Muscle of back (tissue), 11 donors: ENCODE data around the gene TJAP1. TPM values are rescaled to one million over a fixed set of nuclear protein-coding genes. Genes with fewer than 3 reads are reported as not detected.
"Not testable (repeated sequence)": the region's sequence is repeated elsewhere in the genome, so short reads cannot be mapped to it uniquely, and the experiment has no call there.

Experiments
- DNase-seq, 3 donors: peaks; one replicate each; pipeline versions ENCODE4 v3.0.0 to v3.0.0-alpha.2; 2013
- polyA plus RNA-seq, 10 donors: library from polyadenylated mRNA; unstranded; fragments of 120-200 nt; gene quantifications; one replicate each; pipeline ENCODE4 v1.2.1, GENCODE V29; 2013; ENCODE audit not compliant: insufficient read length in 10 of 10

TJAP1 gene
- polyA plus RNA-seq, 10 donors: 17.8 to 35.8 (median 25.1) TPM

- no peak for DNase-seq
These were observed 45.9 kb downstream of the TJAP1 start for GRCh38 chr6:43523284-43523683.

GRCh38 chr6:43524483-43524961 is 47.2 kb downstream of the TJAP1 start:
- DNase-seq: no peak

GRCh38 chr6:43532201-43532600 is 54.8 kb downstream of the TJAP1 start:
- no peak for DNase-seq

GRCh38 chr6:43538986-43539385 is 61.6 kb downstream of the TJAP1 start:
- DNase-seq: not testable (repeated sequence)

- not testable (repeated sequence) for DNase-seq
These were observed 62.0 kb downstream of the TJAP1 start for GRCh38 chr6:43539409-43539808.

GRCh38 chr6:43540507-43540906 is 63.1 kb downstream of the TJAP1 start:
- DNase-seq: no peak

GRCh38 chr6:43541774-43542471 is 64.6 kb downstream of the TJAP1 start:
- DNase-seq: no peak

GRCh38 chr6:43544461-43544860 is 67.1 kb downstream of the TJAP1 start:
- no peak for DNase-seq

GRCh38 chr6:43547222-43547621 is 69.9 kb downstream of the TJAP1 start:
- DNase-seq: no peak

Other genes starting within 250 kb of the TJAP1 start
- 10 to 100 TPM; 12.5 to 36.1 (median 17.7) TPM for gene DNPH1, start 248.1 kb upstream of the TJAP1 start, polyA plus RNA-seq
- under 1 TPM in 9 of 10 donors, not detected in 1; 0.03 to 0.07 (median 0.05) TPM for gene TTBK1, start 234.1 kb upstream of the TJAP1 start, polyA plus RNA-seq
- gene SLC22A7, start 179.3 kb upstream of the TJAP1 start, polyA plus RNA-seq: under 1 TPM in 3 of 10 donors, not detected in 7; 0.05 to 0.45 (median 0.11) TPM
- gene CRIP3, start 168.7 kb upstream of the TJAP1 start, polyA plus RNA-seq: 1 to 10 TPM in 6 of 10 donors, under 1 TPM in 4; 0.43 to 1.5 (median 1.0) TPM
- gene ZNF318, start 107.9 kb upstream of the TJAP1 start, polyA plus RNA-seq: 10 to 100 TPM; 11.6 to 18.1 (median 15.0) TPM
- gene ABCC10, start 50.0 kb upstream of the TJAP1 start, polyA plus RNA-seq: 10 to 100 TPM in 9 of 10 donors, 1 to 10 TPM in 1; 9.8 to 19.7 (median 13.7) TPM
- gene DLK2, start 22.0 kb upstream of the TJAP1 start, polyA plus RNA-seq: 1 to 10 TPM; 1.4 to 4.3 (median 2.1) TPM
- gene LRRC73, start 32.8 kb downstream of the TJAP1 start, polyA plus RNA-seq: under 1 TPM; 0.10 to 0.26 (median 0.15) TPM
- 100 to 1,000 TPM in 1 of 10 donors, 10 to 100 TPM in 9; 75.0 to 103 (median 83.3) TPM for gene YIPF3, start 39.4 kb downstream of the TJAP1 start, polyA plus RNA-seq
- 10 to 100 TPM; 13.6 to 22.3 (median 17.0) TPM for gene POLR1C, start 39.5 kb downstream of the TJAP1 start, polyA plus RNA-seq
- 10 to 100 TPM; 19.8 to 37.0 (median 28.1) TPM for gene XPO5, start 98.5 kb downstream of the TJAP1 start, polyA plus RNA-seq
- gene POLH, start 98.6 kb downstream of the TJAP1 start, polyA plus RNA-seq: 10 to 100 TPM; 10.4 to 17.9 (median 12.8) TPM
- gene GTPBP2, start 151.7 kb downstream of the TJAP1 start, polyA plus RNA-seq: 10 to 100 TPM; 29.3 to 57.9 (median 36.7) TPM
- gene MAD2L1BP, start 158.3 kb downstream of the TJAP1 start, polyA plus RNA-seq: 10 to 100 TPM; 16.0 to 19.8 (median 17.4) TPM
- 1 to 10 TPM in 1 of 10 donors, under 1 TPM in 9; 0.28 to 1.1 (median 0.70) TPM for gene RSPH9, start 167.5 kb downstream of the TJAP1 start, polyA plus RNA-seq
- 10 to 100 TPM; 25.5 to 33.5 (median 29.8) TPM for gene MRPS18A, start 210.2 kb downstream of the TJAP1 start, polyA plus RNA-seq